Osteocyte (in vitro differentiated cells): ENCODE data around the gene VEZT. TPM values are rescaled to one million over a fixed set of nuclear protein-coding genes. Genes with fewer than 3 reads are reported as not detected.

Experiments
- DNase-seq: peaks from one replicate; pipeline ENCODE4 v3.0.0; 2021; ENCODE audit warnings: mixed read lengths; ENCODE audit not compliant: unreplicated experiment; ENCODE audit errors: extremely low spot score
- H3K27ac Mint-ChIP-seq: one replicate; pipeline ENCODE4 v1.8.0; 2021; ENCODE audit warnings: mild to moderate bottlenecking, mixed read lengths; ENCODE audit not compliant: unreplicated experiment
- H3K27me3 Mint-ChIP-seq: one replicate; pipeline ENCODE4 v1.8.0; 2021; ENCODE audit warnings: mixed read lengths; ENCODE audit not compliant: unreplicated experiment
- H3K36me3 Mint-ChIP-seq: one replicate; pipeline ENCODE4 v1.8.0; 2021; ENCODE audit warnings: mixed read lengths; ENCODE audit not compliant: unreplicated experiment
- H3K4me1 Mint-ChIP-seq: one replicate; pipeline ENCODE4 v1.8.0; 2021; ENCODE audit warnings: mixed read lengths; ENCODE audit not compliant: unreplicated experiment
- H3K4me3 Mint-ChIP-seq: one replicate; pipeline ENCODE4 v1.8.0; 2021; ENCODE audit warnings: mild to moderate bottlenecking, moderate library complexity, mixed read lengths; ENCODE audit not compliant: unreplicated experiment
- H3K9me3 Mint-ChIP-seq: one replicate; pipeline ENCODE4 v1.8.0; 2021; ENCODE audit warnings: mixed read lengths; ENCODE audit not compliant: unreplicated experiment
- CTCF ChIP-seq: fragments of 200-600 bp; sonication (generic); IDR thresholded peaks from 2 replicates; pipeline ENCODE4 v1.5.0; 2021; ENCODE audit warnings: antibody characterized with exemption, mild to moderate bottlenecking, moderate library complexity
- total RNA-seq: library from RNA; stranded (reverse); gene quantifications from 2 replicates; pipeline ENCODE4 v1.2.1, GENCODE V29; 2021

Gene VEZT
- total RNA-seq, 1 donor from 2014 or later, result 65.7 TPM

- no peaks in the 10 kb centered on the region for H3K36me3 Mint-ChIP-seq
- no peak overlapping the region for H3K4me3 Mint-ChIP-seq
- no peak for TF ChIP-seq CTCF
- no peaks in the 10 kb centered on the region for H3K9me3 Mint-ChIP-seq
- H3K27ac Mint-ChIP-seq, result no peak overlapping the region
- DNase-seq, result no peak
- H3K4me1 Mint-ChIP-seq, result peaks cover 17% of the 10 kb centered on the region
- no peaks in the 10 kb centered on the region for H3K27me3 Mint-ChIP-seq
Measured at GRCh38 chr12:95177201-95177768, 40.3 kb upstream of the VEZT start.

- H3K36me3 Mint-ChIP-seq, result no peaks in the 10 kb centered on the region
- no peak overlapping the region for H3K4me3 Mint-ChIP-seq
- H3K9me3 Mint-ChIP-seq, result no peaks in the 10 kb centered on the region
- no peaks in the 10 kb centered on the region for H3K27me3 Mint-ChIP-seq
- no peak for TF ChIP-seq CTCF
- H3K4me1 Mint-ChIP-seq, result peaks cover 15% of the 10 kb centered on the region
- H3K27ac Mint-ChIP-seq, result no peak overlapping the region
- no peak for DNase-seq
Measured at GRCh38 chr12:95178136-95178535, 39.5 kb upstream of the VEZT start.

GRCh38 chr12:95179011-95179410 lies 38.6 kb upstream of the VEZT start:
- Mint-ChIP-seq H3K27me3 (no peaks in the 10 kb centered on the region), H3K27ac (no peak overlapping the region), H3K4me1 (peaks cover 7% of the 10 kb centered on the region), H3K4me3 (no peak overlapping the region), H3K36me3 (no peaks in the 10 kb centered on the region), H3K9me3 (no peaks in the 10 kb centered on the region)
- no peak for TF ChIP-seq CTCF
- no peak for DNase-seq

- Mint-ChIP-seq H3K36me3 (peaks cover 3% of the 10 kb centered on the region), H3K4me1 (peaks cover 6% of the 10 kb centered on the region), H3K9me3 (no peaks in the 10 kb centered on the region), H3K27me3 (no peaks in the 10 kb centered on the region), H3K27ac (no peak overlapping the region), H3K4me3 (no peak overlapping the region)
- DNase-seq, result no peak
- TF ChIP-seq CTCF, result no peak
Measured at GRCh38 chr12:95181103-95181502, 36.5 kb upstream of the VEZT start.

- H3K27me3 Mint-ChIP-seq, result no peaks in the 10 kb centered on the region
- H3K4me3 Mint-ChIP-seq, result no peak overlapping the region
- peaks cover 3% of the 10 kb centered on the region for H3K36me3 Mint-ChIP-seq
- TF ChIP-seq CTCF, result no peak
- peaks cover 6% of the 10 kb centered on the region for H3K4me1 Mint-ChIP-seq
- DNase-seq, result no peak
- no peaks in the 10 kb centered on the region for H3K9me3 Mint-ChIP-seq
- peak overlapping the region; percentile 44 for H3K27ac Mint-ChIP-seq
Measured at GRCh38 chr12:95182868-95183415, 34.7 kb upstream of the VEZT start.
